Activated CD4-positive, alpha-beta T cell treated with anti-CD3 and anti-CD28 coated beads for 36 hours (primary cell): Measurements from ENCODE around the gene PDHB. TPM values are rescaled to one million over a fixed set of nuclear protein-coding genes. Genes with fewer than 3 reads are reported as not detected.
A peak's percentile ranks its signal among the peaks of the same experiment; 100 is the strongest.

Source experiments
- ATAC-seq: fragments of 200-7000 bp; cut with Tn5 transposase; one replicate; pipeline ENCODE4 v1.10.0; 2021; ENCODE audit warnings: mild to moderate bottlenecking, moderate library complexity
- CTCF ChIA-PET: fragments of 350-600 bp; sonication (Branson Sonifier 250); formaldehyde crosslinking; loops from one replicate; lab custom pipeline; 2021; ENCODE audit warnings: antibody characterized with exemption; lab: Charles Lee
- POLR2A ChIA-PET: fragments of 350-600 bp; sonication (Branson Sonifier 250); formaldehyde crosslinking; loops from one replicate; lab custom pipeline; 2021; ENCODE audit warnings: antibody characterized with exemption, inconsistent platforms; lab: Charles Lee
- DNase-seq: peaks from one replicate; pipeline ENCODE4 v3.0.0-alpha.2; 2020
- H3K27ac Mint-ChIP-seq: one replicate; pipeline ENCODE4 v1.8.0; 2021; ENCODE audit warnings: mixed read lengths
- H3K27me3 Mint-ChIP-seq: one replicate; pipeline ENCODE4 v1.8.0; 2021; ENCODE audit warnings: mixed read lengths
- H3K36me3 Mint-ChIP-seq: one replicate; pipeline ENCODE4 v1.8.0; 2021; ENCODE audit warnings: low read depth, mixed read lengths
- H3K4me1 Mint-ChIP-seq: one replicate; pipeline ENCODE4 v1.8.0; 2021; ENCODE audit warnings: mixed read lengths
- H3K4me3 Mint-ChIP-seq: one replicate; pipeline ENCODE4 v1.8.0; 2021; ENCODE audit warnings: mild to moderate bottlenecking, moderate library complexity, mixed read lengths
- H3K9me3 Mint-ChIP-seq: one replicate; pipeline ENCODE4 v1.8.0; 2021; ENCODE audit warnings: low read depth, mixed read lengths
- intact Hi-C, 2 experiments: fragments of 100-400 bp; cut with DNase I in 1 of 2; cut with micrococcal nuclease in 1 of 2; formaldehyde crosslinking; loops; one replicate each; pipeline versions ENCODE4 v1.14.2 to v1.15.1; 2022 to 2024; cut with DNase I, micrococcal nuclease
- total RNA-seq, 2 experiments: library from RNA; stranded (reverse); gene quantifications; one replicate each; pipeline ENCODE4 v1.2.3, GENCODE V29; 2021

Gene PDHB
- total RNA-seq, 2 experiments from 2014 or later, result 42.7 to 50.7 TPM

DNA sequence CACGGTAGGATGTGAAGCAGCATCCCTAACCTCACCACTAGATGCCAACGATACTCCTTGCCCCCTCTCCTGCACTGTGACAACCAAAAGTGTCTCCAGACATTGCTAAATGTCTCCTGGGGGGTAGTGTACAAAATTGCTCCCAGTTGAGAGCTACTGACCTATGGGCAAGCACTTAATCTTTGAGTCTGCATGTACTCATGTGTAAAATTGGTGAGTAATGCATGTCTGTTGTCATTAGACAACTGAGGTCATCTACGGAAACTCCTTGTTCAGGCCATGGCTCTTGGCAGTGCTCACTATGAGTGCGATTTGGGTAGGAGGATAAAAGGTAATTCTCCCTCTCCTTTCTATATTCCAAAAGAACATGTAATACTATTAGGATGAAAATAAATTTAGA is 29.2 kb downstream of the PDHB start:
- H3K27ac Mint-ChIP-seq, result peak overlapping the region; percentile 12
- no peak overlapping the region for H3K4me3 Mint-ChIP-seq
- H3K9me3 Mint-ChIP-seq, result no peaks in the 10 kb centered on the region
- ChIA-PET POLR2A (no interaction called here), CTCF (interaction anchor here (0.8 to 2.6 kb wide), 3 partner anchors 11 to 1910 kb away, joined by 4 to 13 read pairs (median 7); partner anchors contain the start of genes HTD2 and RPP14)
- intact Hi-C loops, result no loop called here
- DNase-seq, result no peak
- H3K36me3 Mint-ChIP-seq, result peaks cover 15% of the 10 kb centered on the region
- H3K4me1 Mint-ChIP-seq, result no peaks in the 10 kb centered on the region
- H3K27me3 Mint-ChIP-seq, result no peaks in the 10 kb centered on the region
- ATAC-seq, result peak; percentile 16

DNA sequence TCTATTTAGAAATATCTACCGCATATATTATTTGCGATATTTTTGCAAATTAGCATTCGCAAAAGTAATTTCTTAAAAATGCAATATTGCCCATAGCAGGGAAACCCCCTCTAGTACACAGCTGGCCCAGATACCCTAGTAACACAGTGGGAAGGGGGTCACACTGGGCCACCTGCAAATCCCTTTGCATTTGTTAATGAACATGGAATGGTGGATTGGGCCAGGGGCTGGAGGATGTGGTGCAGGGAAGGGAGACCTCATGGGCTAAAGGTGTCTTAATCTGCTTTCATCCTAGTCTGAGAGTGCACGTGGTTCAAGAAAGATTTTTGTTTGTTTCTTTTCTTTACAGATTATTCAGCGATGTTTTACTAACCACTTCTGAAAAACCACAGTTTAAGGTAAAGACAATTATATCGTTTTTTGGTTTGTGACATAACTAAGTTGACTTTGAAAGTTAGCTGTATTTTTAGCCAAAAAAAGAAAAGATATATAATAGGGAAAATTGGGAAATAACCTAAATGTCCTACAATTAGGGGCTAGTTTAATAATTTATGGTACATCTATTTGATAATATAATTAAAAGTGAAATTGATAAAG is 30.0 kb downstream of the PDHB start:
- H3K4me3 Mint-ChIP-seq, result no peak overlapping the region
- peaks cover 13% of the 10 kb centered on the region for H3K36me3 Mint-ChIP-seq
- intact Hi-C loops, result no loop called here
- no peaks in the 10 kb centered on the region for H3K4me1 Mint-ChIP-seq
- H3K27ac Mint-ChIP-seq, result no peak overlapping the region
- H3K27me3 Mint-ChIP-seq, result no peaks in the 10 kb centered on the region
- no peak for DNase-seq
- no peak for ATAC-seq
- no peaks in the 10 kb centered on the region for H3K9me3 Mint-ChIP-seq
- CTCF ChIA-PET, result interaction anchor here (0.8 to 2.6 kb wide), 3 partner anchors 12 to 1909 kb away, joined by 4 to 13 read pairs (median 7); partner anchors contain the start of genes HTD2 and RPP14
- POLR2A ChIA-PET, result no interaction called here

- Mint-ChIP-seq H3K9me3 (no peaks in the 10 kb centered on the region), H3K36me3 (peaks cover 18% of the 10 kb centered on the region), H3K27me3 (no peaks in the 10 kb centered on the region), H3K27ac (no peak overlapping the region), H3K4me3 (no peak overlapping the region), H3K4me1 (no peaks in the 10 kb centered on the region)
- intact Hi-C loops, result no loop called here
- ATAC-seq, result no peak
- CTCF ChIA-PET, result interaction anchor here (0.6 to 0.8 kb wide), 2 partner anchors 9 to 16 kb away, joined by 3 to 4 read pairs; no protein-coding TSS in a partner anchor
- POLR2A ChIA-PET, result no interaction called here
- DNase-seq, result no peak
These were observed 34.8 kb downstream of the PDHB start for GRCh38 chr3:58398669-58399333.

DNA sequence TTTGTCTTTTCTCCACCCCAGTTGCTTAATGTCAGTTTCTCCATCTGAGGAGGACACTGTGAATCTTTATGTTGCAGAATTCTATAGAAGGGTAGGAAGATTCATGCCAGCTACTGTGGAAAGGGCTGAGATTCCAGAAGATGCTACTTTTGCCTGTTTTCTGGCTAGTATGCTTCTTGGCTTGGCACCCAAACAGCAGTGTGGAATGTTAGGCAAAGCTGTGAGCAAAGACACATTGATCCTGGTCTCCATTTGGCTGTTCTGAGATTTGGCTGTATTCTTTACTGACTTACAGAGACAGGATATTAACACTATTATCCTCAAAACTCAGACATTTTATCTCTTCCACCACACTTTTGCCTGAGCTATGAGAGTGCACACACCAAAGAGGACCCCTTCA is 39.3 kb downstream of the PDHB start:
- peaks cover 27% of the 10 kb centered on the region for H3K36me3 Mint-ChIP-seq
- H3K4me3 Mint-ChIP-seq, result no peak overlapping the region
- intact Hi-C loops, result no loop called here
- CTCF ChIA-PET, result interaction anchor here (0.8 to 2.4 kb wide), 3 partner anchors 21 to 88 kb away, joined by 3 to 6 read pairs (median 3); partner anchors contain the start of genes HTD2 and RPP14
- no peak for ATAC-seq
- DNase-seq, result no peak
- H3K4me1 Mint-ChIP-seq, result no peaks in the 10 kb centered on the region
- H3K9me3 Mint-ChIP-seq, result no peaks in the 10 kb centered on the region
- POLR2A ChIA-PET, result no interaction called here
- H3K27me3 Mint-ChIP-seq, result no peaks in the 10 kb centered on the region
- H3K27ac Mint-ChIP-seq, result no peak overlapping the region

DNA sequence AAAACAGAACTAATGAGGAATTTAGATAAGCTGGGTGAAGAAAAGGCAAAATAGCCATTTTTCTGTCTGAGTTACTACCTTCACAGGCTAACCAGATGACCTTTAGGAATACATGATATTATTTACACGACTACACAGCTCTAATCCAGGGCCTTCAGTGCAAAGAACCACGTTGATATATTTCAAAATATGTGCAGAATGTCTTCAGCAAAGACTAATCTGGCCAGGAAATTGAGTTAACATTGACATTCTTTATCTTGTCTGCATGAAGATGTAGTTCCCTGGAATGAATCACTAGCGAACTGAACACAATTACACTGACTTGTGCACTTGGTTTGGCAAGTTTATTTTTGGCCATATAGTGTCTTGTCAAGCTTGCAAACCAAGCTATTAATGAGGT is 41.5 kb downstream of the PDHB start:
- ChIA-PET CTCF (interaction anchor here (1.2 to 1.6 kb wide), 3 partner anchors 11 to 486 kb away, joined by 3 to 6 read pairs (median 4); partner anchors contain the start of genes HTD2 and RPP14), POLR2A (no interaction called here)
- peaks cover 20% of the 10 kb centered on the region for H3K36me3 Mint-ChIP-seq
- H3K27ac Mint-ChIP-seq, result no peak overlapping the region
- no peak overlapping the region for H3K4me3 Mint-ChIP-seq
- H3K27me3 Mint-ChIP-seq, result no peaks in the 10 kb centered on the region
- ATAC-seq, result no peak
- H3K4me1 Mint-ChIP-seq, result no peaks in the 10 kb centered on the region
- H3K9me3 Mint-ChIP-seq, result no peaks in the 10 kb centered on the region
- intact Hi-C loops, result no loop called here
- no peak for DNase-seq

DNA sequence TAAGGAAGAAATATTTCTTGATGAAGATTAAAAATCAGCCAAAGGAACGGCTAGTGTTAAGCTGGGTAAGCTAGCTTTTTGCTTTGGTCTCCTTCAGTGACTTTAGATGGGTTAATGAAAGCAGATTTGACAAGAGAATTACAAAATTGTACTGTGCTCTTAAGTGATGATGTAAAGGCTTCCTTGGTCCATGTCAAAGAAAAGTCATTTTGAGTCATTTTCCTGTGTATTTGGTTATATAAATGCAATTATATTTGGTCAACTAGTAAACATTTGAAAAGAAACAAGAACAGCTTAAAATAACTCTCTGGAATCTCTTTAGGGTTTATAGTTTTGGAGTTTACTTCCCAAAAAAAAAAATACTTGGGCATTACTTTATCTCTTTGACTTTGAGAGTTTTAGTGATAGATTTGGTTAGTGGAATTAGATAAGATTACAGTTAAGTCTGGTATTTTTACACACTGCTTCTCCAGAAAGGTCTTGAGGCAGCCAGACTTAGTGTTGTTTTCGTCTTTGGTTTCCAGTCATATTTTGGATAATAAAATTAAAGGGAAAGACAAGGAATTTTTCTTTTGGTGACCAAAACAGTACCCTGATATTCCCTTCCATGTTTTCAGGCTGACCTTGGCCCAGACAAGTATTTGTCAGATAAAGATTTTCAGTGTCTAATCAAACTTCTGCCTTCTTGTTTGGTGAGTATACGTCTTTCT is 42.3 kb downstream of the PDHB start:
- POLR2A ChIA-PET, result no interaction called here

GRCh38 chr3:58388550-58389091 is 45.0 kb downstream of the PDHB start:
- Mint-ChIP-seq H3K36me3 (peaks cover 17% of the 10 kb centered on the region), H3K4me3 (no peak overlapping the region), H3K27ac (no peak overlapping the region), H3K27me3 (no peaks in the 10 kb centered on the region), H3K9me3 (no peaks in the 10 kb centered on the region), H3K4me1 (no peaks in the 10 kb centered on the region)
- no peak for ATAC-seq
- intact Hi-C loops, result no loop called here
- CTCF ChIA-PET, result interaction anchor here (0.8 to 1.6 kb wide), 4 partner anchors 10 to 201 kb away, joined by 3 read pairs; partner anchors contain the start of genes HTD2 and RPP14
- POLR2A ChIA-PET, result no interaction called here
- no peak for DNase-seq

More for the DNA sequence above, 42.3 kb downstream of the PDHB start:
- Mint-ChIP-seq H3K36me3 (peaks cover 15% of the 10 kb centered on the region), H3K27ac (no peak overlapping the region), H3K4me3 (no peak overlapping the region), H3K9me3 (no peaks in the 10 kb centered on the region), H3K4me1 (no peaks in the 10 kb centered on the region), H3K27me3 (no peaks in the 10 kb centered on the region)
- intact Hi-C loops, result no loop called here
- CTCF ChIA-PET, result interaction anchor here (1.2 to 1.6 kb wide), 3 partner anchors 10 to 485 kb away, joined by 3 to 6 read pairs (median 4); partner anchors contain the start of genes HTD2 and RPP14
- DNase-seq (no peak), ATAC-seq (no peak)

- Mint-ChIP-seq H3K36me3 (peaks cover 17% of the 10 kb centered on the region), H3K9me3 (no peaks in the 10 kb centered on the region), H3K27ac (no peak overlapping the region), H3K4me1 (no peaks in the 10 kb centered on the region), H3K4me3 (no peak overlapping the region), H3K27me3 (no peaks in the 10 kb centered on the region)
- ATAC-seq, result no peak
- ChIA-PET CTCF (interaction anchor here (1.0 to 1.6 kb wide), 3 partner anchors 9 to 200 kb away, joined by 3 read pairs; partner anchors contain the start of genes HTD2 and RPP14), POLR2A (no interaction called here)
- no peak for DNase-seq
- intact Hi-C loops, result no loop called here
These were observed 45.7 kb downstream of the PDHB start for GRCh38 chr3:58387650-58388546.

DNA sequence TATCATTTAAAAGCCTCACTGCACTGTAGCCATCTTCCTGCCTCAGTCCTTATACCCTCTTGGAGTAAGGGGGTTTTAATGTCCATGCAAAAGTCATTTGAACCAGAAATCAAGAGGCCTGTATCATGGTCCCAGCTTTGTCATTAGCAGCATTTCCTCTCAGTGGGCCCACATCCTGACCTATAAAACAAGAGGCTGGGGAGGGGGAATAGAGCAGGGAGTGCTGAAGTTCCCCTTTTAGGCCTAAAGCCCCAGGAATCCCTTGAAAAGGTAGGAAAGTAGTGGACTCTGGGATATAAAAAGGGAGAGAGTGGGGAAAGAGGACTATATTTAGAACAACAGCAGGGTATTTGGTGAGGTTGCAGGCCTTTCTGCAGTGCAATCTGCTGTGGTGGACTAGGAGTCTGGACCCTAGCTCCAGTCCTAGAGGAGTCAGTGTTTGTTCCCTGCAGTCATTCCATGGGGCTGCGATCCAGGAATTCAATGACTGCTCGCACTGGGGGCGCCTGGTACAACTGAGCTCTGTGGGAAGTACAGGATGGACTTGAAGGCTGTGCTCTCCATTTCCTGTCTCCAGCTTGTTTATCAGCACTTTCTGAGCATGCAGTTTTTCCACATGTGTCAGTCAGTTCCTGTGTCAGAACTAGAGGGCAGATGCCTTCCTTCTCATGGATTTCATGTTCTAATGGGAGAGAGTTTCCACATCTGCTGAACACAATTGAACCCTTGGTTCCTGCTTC is 46.8 kb downstream of the PDHB start:
- no peak for ATAC-seq
- Mint-ChIP-seq H3K9me3 (no peaks in the 10 kb centered on the region), H3K27ac (no peak overlapping the region), H3K27me3 (no peaks in the 10 kb centered on the region), H3K4me1 (no peaks in the 10 kb centered on the region), H3K36me3 (peaks cover 20% of the 10 kb centered on the region), H3K4me3 (no peak overlapping the region)
- POLR2A ChIA-PET, result no interaction called here
- DNase-seq, result no peak
- CTCF ChIA-PET, result interaction anchor here (0.8 kb wide), 1 partner anchor 36 kb away, joined by 3 read pairs; no protein-coding TSS in a partner anchor
- intact Hi-C loops, result no loop called here
